ENCODE results near the gene SPAG17. TPM values are rescaled to one million over a fixed set of nuclear protein-coding genes. Genes with fewer than 3 reads are reported as not detected.

The SPAG17 gene
- total and polyA plus RNA-seq, 7 donors = not detected

GRCh38 chr1:117933769-117934168, 251.3 kb downstream of the SPAG17 start:
- no peak overlapping the region for H3K4me3 ChIP-seq
- no peak overlapping the region for H3K27ac ChIP-seq
- no peak for TF ChIP-seq POLR2A (IDR thresholded peaks at IDR 0.05)
- TF ChIP-seq EP300 (IDR thresholded peaks at IDR 0.05) = no peak
- TF ChIP-seq POLR2AphosphoS5 (IDR thresholded peaks at IDR 0.05) = no peak
- peaks cover 0 to 38% (median 3%) of the 10 kb centered on the region in 4 donors for H3K36me3 ChIP-seq
- intact Hi-C loops (cut with DNase I) = no loop called here
- DNase-seq = no peak
- H3K4me1 ChIP-seq = peaks cover 0 to 21% (median 13%) of the 10 kb centered on the region in 4 donors
- H3K9me3 ChIP-seq = no peaks in the 10 kb centered on the region
- 91 to 95% methylated on average over 2 of the region's 2 CpGs for WGBS, 2 donors
- H3K27me3 ChIP-seq = no peaks in the 10 kb centered on the region

- DNase-seq = no peak
- 87 to 91% methylated on average over 4 of the region's 4 CpGs for WGBS, 2 donors
- intact Hi-C loops (cut with DNase I) = no loop called here
- Histone ChIP-seq H3K9me3 (no peaks in the 10 kb centered on the region), H3K36me3 (peaks cover 0 to 26% (median 0%) of the 10 kb centered on the region in 4 donors), H3K4me3 (no peak overlapping the region), H3K27me3 (no peaks in the 10 kb centered on the region), H3K27ac (no peak overlapping the region), H3K4me1 (peaks cover 0 to 33% (median 23%) of the 10 kb centered on the region in 4 donors)
- TF ChIP-seq POLR2AphosphoS5 (IDR thresholded peaks at IDR 0.05) (no peak), EP300 (IDR thresholded peaks at IDR 0.05) (no peak), POLR2A (IDR thresholded peaks at IDR 0.05) (no peak), CTCF (IDR thresholded peaks at IDR 0.05) (no peak)
These were observed 252.5 kb downstream of the SPAG17 start for GRCh38 chr1:117932576-117932975.

GRCh38 chr1:117930484-117930883, 254.5 kb downstream of the SPAG17 start:
- 1 to 2% methylated on average over 6 of the region's 6 CpGs for WGBS, 2 donors
- no peak overlapping the region for H3K27ac ChIP-seq
- no peak for DNase-seq

GRCh38 chr1:117930173-117930447, 254.9 kb downstream of the SPAG17 start:
- Histone ChIP-seq H3K9me3 (no peaks in the 10 kb centered on the region), H3K27me3 (no peaks in the 10 kb centered on the region), H3K4me1 (peaks cover 0 to 37% (median 26%) of the 10 kb centered on the region in 4 donors), H3K27ac (peak overlapping the region in 3 of 4 donors; percentile 86 to 92 (median 90)), H3K36me3 (peaks cover 0 to 9% (median 0%) of the 10 kb centered on the region in 4 donors), H3K4me3 (peak overlapping the region; percentile 68 to 92 (median 89))
- 0 to 1% methylated on average over 12 of the region's 12 CpGs for WGBS, 2 donors
- TF ChIP-seq EP300 (IDR thresholded peaks at IDR 0.05) = no peak
- no peak for TF ChIP-seq POLR2AphosphoS5 (IDR thresholded peaks at IDR 0.05)
- TF ChIP-seq CTCF (IDR thresholded peaks at IDR 0.05) = no peak
- DNase-seq = no peak
- intact Hi-C loops (cut with DNase I) = no loop called here

More at GRCh38 chr1:117930484-117930883, 254.5 kb downstream of the SPAG17 start:
- TF ChIP-seq EP300 (IDR thresholded peaks at IDR 0.05) = no peak
- no peak for TF ChIP-seq CTCF (IDR thresholded peaks at IDR 0.05)
- no peak for TF ChIP-seq POLR2A (IDR thresholded peaks at IDR 0.05)
- TF ChIP-seq POLR2AphosphoS5 (IDR thresholded peaks at IDR 0.05) = no peak
- intact Hi-C loops (cut with DNase I) = no loop called here
- Histone ChIP-seq H3K36me3 (peaks cover 0 to 9% (median 0%) of the 10 kb centered on the region in 4 donors), H3K9me3 (no peaks in the 10 kb centered on the region), H3K4me1 (peaks cover 0 to 37% (median 26%) of the 10 kb centered on the region in 4 donors), H3K27me3 (no peaks in the 10 kb centered on the region), H3K4me3 (peak overlapping the region in 3 of 4 donors; percentile 68 to 92 (median 86))

GRCh38 chr1:117929343-117930172, 255.5 kb downstream of the SPAG17 start, which contains the start of the genes GDAP2 and WDR3:
GDAP2 (minus strand) TSS chr1:117929621; CDS start chr1:117920357, 9,264 bp downstream.
WDR3 (plus strand) TSS chr1:117929739; CDS start chr1:117933320, 3,581 bp downstream.
- peaks cover 0 to 37% (median 26%) of the 10 kb centered on the region in 4 donors for H3K4me1 ChIP-seq
- WGBS, 2 donors = 0% methylated on average over 64 of the region's 64 CpGs
- TF ChIP-seq EP300 (IDR thresholded peaks at IDR 0.05) (no peak), POLR2AphosphoS5 (IDR thresholded peaks at IDR 0.05) (peak; percentile 68 to 86 (median 78)), CTCF (IDR thresholded peaks at IDR 0.05) (no peak), POLR2A (IDR thresholded peaks at IDR 0.05) (peak; percentile 24 to 36)
- DNase-seq = peak; percentile 98
- no peaks in the 10 kb centered on the region for H3K9me3 ChIP-seq
- intact Hi-C loops (cut with DNase I) = loop anchor here (5.0 kb wide), 1 partner anchor 807 kb away; the partner anchor contains the start of gene TRIM45
- no peaks in the 10 kb centered on the region for H3K27me3 ChIP-seq
- H3K27ac ChIP-seq = peak within 1 kb of the TSS; percentile 86 to 92 (median 90)
- peak within 1 kb of the TSS; percentile 68 to 92 (median 89) for H3K4me3 ChIP-seq
- peaks cover 0 to 4% (median 0%) of the 10 kb centered on the region in 4 donors for H3K36me3 ChIP-seq

Measured in sigmoid colon (tissue), 7 donors.